Activated CD4-positive, alpha-beta T cell treated with anti-CD3 and anti-CD28 coated beads for 48 hours (primary cell): Measurements from ENCODE around the gene UGT2B28.
"Not testable (repeated sequence)": the region's sequence is repeated elsewhere in the genome, so short reads cannot be mapped to it uniquely, and the experiment has no call there.

Source experiments
- DNase-seq: peaks from one replicate; pipeline ENCODE4 v3.0.0-alpha.2; 2020

Gene UGT2B28

DNA sequence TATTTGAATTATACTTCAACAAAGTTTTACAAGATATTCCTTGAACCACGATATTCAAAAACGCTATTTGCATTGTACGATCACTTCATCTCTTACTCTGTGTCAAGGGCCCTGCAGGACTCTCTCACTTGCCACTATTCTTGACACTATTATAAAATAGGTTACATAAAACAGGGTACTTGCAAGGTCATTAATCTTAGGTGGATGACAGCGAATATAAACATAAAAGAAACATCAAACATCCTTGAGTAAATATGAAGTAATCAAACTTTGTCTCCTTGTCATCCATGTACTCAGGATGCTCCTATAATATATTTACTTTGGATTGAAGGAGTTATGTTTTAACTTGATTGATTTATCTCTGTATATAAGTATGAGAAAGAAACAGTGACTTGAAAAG is at the start of gene UGT2B28:
Gene UGT2B28 (plus strand): TSS at position 395 of the 400 bp plus-strand sequence. CDS start 26 bp downstream, outside the sequence.
- DNase-seq, result not testable (repeated sequence)

DNA sequence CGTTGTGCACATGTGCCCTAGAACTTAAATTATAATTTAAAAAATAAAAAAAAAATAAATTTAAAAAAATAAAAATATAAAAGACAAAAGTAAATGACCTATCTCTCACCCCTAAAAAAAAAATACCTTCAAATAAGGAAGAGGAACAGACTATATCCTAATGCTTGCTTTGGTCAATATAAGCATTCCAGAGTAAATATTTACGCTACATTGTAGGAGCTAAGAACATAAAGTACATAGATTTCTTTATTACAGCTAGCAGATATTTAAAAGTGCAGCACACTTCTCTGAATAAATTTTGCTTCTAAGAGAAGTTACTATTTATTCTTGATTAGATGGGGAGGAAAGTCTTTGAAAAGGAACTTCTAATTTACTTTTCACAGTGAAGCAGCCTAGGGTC is 41.2 kb upstream of the UGT2B28 start:
- DNase-seq, result no peak

GRCh38 chr4:69239557-69240168 is 40.6 kb upstream of the UGT2B28 start:
- DNase-seq, result no peak

- not testable (repeated sequence) for DNase-seq
Measured at GRCh38 chr4:69240787-69241186, 39.5 kb upstream of the UGT2B28 start.

DNA sequence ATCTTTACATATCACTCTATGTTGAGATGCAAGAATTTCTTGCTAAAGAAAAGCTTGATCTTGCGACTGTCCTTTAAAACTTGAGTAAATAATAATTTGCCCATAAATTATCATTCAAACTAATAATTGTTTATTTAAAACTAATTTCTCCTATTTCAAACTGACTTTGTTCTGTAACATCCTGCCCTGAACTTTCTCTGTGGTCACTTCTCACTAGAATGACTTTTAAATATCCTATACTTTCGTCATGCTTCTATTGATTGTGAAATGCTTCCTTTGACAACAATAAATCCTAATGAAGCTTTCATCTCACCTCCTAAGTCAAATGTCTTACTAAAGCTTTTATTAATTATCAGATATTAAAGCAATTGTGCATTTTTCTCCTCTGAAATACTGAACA is 38.5 kb upstream of the UGT2B28 start:
- DNase-seq, result not testable (repeated sequence)

DNA sequence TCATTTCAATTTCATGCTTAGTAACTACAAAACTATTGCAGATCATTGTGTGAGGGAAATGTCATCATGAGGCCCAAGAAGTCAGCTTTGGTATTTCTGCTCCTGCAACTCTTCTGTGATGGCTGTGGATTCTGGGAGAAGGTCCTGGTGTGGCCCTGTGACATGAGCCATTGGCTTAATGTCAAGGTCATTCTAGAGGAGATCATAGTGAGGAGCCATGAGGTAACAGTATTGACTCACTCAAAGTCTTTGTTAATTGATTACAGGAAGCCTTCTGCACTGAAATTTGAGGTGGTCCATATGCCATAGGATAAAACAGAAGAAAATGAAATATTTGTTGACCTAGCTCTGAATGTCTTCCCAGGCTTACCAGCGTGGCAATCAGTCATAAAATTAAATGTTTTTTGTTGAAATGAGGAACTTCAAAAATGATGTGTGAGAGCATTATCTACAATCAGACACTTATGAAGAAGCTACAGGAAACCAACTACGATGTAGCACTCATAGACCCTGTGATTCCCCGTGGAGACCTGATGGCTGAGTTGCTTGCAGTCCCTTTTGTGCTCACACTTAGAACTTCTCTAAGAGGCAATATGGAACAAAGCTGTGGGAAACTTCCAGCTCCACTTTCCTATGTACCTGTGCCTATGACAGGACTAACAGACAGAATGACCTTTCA is 37.6 kb upstream of the UGT2B28 start:
- not testable (repeated sequence) for DNase-seq

DNA sequence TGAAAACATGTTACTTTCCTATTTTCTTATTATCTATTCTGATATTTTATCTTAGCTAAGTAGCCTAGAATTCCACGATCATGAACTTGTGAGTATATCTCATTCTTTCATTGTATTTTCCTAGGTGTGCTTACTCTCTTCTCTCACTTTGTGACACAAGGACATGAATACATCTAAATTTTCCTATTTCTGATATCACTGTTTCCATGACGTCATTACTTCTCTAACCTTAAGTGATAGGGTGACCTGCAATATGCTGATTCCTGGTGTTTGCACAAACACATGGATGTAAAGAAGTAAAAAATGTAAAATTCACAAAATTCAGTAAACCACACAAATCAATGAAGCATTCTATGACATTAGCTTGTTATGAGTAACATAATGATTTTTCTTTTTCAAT is 29.4 kb upstream of the UGT2B28 start:
- DNase-seq, result not testable (repeated sequence)

GRCh38 chr4:69253147-69253772 is 27.0 kb upstream of the UGT2B28 start:
- not testable (repeated sequence) for DNase-seq

DNA sequence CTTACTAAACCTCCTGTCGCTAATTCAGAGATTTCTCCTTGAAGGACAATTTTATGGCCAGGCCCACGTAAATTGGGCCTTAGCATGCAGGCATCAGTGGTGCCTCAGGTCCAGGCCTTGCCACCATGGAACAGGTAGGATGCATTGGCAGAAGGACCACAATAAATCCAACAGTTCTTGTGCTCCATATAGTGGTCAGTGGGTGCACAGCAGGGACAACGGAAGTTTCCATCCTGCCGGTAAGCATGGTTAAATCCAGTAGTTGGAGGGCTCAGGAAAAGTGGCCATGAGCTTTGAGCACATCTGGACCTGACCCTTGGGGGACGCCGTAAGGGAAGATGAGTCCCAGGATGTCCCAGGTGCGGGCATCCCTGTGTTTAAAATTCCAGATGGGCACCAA is 11.7 kb upstream of the UGT2B28 start:
- not testable (repeated sequence) for DNase-seq

DNA sequence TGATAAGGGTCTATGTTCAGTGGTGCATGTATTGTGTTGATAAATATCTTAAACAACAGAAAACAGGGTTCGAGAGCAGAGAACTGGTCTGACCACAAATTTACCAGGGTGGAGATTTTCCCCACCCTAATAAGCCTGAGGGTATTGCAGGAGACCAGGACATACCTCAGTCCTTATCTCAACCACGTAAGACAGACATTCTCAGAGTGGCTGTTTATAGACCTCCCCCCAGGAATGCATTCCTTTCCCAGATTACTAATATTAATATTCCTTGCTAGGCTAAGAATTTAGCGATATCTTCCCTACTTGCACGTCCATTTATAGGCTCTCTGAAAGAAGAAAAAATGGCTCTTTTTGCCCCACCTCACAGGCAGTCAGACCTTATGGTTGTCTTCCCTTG is 16.1 kb downstream of the UGT2B28 start:
- DNase-seq, result not testable (repeated sequence)

DNA sequence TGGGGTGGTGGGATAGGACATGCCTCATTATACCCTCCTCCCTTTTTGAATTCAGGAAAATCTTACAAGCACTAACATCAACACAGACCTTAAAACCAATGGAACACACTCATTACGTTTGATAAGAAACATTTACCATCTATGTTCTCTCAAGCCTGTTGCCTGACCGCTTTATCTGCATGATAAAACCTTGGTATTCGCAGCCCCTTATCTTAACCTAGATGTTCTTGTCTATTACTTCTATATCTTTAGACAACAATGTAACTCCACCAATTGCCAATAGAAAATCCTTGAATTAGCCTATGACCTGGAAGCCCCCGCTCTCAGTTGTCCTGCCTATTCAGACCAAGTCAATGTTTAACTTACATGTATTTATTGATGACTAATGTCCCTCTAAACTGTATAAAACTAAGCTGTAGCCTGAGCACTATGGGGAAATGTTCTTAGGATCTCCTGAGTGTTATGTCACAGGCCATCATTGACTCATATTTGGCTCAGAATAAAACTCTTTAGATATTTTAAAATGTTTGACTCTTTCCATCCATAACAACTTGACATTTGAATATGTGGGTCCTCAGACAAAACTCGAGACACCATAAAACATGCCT is 28.3 kb downstream of the UGT2B28 start:
- DNase-seq, result not testable (repeated sequence)

- not testable (repeated sequence) for DNase-seq
Measured at GRCh38 chr4:69309549-69310076, 29.3 kb downstream of the UGT2B28 start.

GRCh38 chr4:69310262-69310661 is 30.0 kb downstream of the UGT2B28 start:
- DNase-seq, result not testable (repeated sequence)

DNA sequence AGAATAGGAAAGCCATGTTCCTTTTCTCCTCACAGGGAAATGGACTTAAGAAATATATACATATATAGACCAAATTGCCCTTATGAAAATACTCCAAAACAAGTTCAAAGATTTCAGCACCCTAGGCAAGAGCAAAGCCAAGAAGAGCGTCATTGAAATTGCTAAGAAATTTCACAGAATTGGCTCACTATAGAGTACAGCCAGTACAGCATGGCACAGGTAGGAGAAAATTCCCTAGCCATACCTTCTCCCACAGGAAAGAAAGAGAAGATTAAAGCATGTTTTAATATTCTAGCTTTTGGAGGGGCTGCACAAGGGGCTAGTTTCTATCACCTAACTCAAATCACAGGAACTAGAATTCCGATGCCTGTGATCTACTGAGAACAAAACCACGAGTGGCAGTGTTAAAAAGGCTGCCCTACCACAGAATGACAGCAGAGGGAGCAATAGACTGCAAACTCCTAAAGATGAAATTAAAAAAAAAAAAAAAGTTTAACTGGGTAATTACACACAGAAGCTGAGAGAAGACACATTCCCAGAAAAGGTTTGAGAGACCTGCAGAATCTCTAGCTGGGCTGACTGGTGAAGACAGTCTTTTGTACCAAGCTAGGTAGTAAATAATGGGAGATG is 37.5 kb downstream of the UGT2B28 start:
- peak; percentile 7 for DNase-seq

GRCh38 chr4:69321153-69321729 is 41.0 kb downstream of the UGT2B28 start:
- no peak for DNase-seq

DNA sequence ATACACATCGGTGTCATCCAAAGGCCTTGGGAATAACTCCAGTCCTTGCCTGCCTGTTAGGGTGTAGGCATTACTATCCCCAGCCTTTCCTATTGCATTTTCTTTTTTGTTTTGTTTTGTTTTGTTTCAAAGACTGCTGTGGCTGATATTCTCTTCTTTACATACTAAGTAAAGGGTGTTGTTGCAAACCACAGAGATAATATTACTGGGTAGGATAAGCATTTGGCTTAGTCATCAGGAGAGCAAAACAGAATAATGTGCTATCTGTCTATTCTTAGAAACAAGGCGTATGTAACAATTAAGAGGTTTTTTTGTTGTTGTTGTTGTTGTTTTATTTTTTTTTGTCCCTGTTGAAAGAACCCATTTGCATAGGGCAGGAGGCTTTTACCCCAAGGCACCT is 41.8 kb downstream of the UGT2B28 start:
- no peak for DNase-seq

DNA sequence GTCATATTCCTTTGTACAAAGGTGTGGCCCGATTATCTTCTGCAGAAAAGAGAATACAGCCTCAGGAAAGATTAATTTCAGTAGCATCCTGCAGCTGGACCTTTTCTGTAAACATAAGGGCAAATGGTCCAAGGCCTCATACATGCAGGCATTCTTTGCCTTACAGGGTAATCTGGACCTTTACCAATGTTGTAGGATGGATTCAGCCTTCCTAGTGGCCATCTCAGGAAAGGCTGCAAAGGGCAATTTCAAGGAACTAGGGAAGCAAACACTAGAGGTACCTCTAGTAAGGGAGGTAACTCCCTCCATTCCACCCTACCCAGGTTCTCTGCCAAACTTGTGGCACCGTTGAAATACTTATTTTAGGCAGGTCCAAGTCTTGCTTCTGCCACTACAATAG is 43.0 kb downstream of the UGT2B28 start:
- no peak for DNase-seq

GRCh38 chr4:69330345-69331047 is 50.2 kb downstream of the UGT2B28 start:
- no peak for DNase-seq

DNA sequence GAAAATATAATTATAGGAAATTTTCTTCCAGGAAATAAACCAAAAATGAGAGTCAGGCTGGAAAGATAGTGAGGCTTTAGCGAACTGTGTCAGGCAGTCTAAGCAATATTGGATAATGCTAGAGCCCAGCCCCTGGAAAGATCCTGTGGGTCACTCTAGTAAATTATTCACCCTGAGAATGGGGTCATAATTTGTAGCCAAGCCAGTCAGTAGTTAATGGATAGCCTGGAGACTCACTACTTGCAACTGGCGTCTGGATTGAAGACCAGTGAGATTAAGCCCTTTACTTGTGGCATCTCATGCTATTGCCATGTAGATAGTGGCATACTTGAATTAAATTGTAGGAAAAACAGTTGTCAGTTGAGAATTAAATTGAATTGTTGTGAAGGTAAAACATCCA is 51.0 kb downstream of the UGT2B28 start:
- DNase-seq, result not testable (repeated sequence)

GRCh38 chr4:69335485-69335884 is 55.2 kb downstream of the UGT2B28 start:
- not testable (repeated sequence) for DNase-seq

DNA sequence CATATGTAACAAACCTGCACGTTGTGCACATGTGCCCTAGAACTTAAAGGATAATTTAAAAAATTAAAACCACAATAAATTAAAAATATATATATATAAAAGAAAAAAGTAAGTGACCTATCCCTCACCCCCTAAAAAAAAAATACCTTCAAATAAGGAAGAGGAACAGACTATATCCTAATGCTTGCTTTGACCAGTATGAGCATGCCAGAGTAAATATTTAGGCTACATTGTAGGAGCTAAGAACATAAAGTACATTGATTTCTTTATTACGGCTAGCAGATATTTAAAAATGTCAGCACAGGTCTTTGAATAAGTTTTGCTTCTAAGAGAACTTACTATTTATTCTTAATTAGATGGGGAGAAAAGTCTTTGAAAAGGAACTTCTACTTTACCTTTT is 62.8 kb downstream of the UGT2B28 start:
- not testable (repeated sequence) for DNase-seq
